Heart left ventricle (tissue), 16 donors: ENCODE measurements around the gene MME. TPM values are rescaled to one million over a fixed set of nuclear protein-coding genes. Genes with fewer than 3 reads are reported as not detected.

Source experiments
- ATAC-seq, 4 donors: fragments of 200-7000 bp; cut with Tn5 transposase; one replicate each; pipeline ENCODE4 v1.9.1; 2020 to 2022; ENCODE audit warnings: moderate library complexity in 4 of 4, mild to moderate bottlenecking in 3 of 4, moderate number of reproducible peaks in 1 of 4
- DNase-seq, 5 donors: peaks; one replicate each; pipeline ENCODE4 v3.0.0-alpha.2; 2020
- H3K27ac ChIP-seq, 12 donors: fragments of 200-600 bp; sonication (generic) in 4 of 12; one replicate each; pipeline versions ENCODE4 v1.5.0 to v1.8.0; 2016 to 2022; ENCODE audit warnings: mild to moderate bottlenecking in 2 of 12
- H3K27me3 ChIP-seq, 9 donors: fragments of 200-600 bp; sonication (generic) in 2 of 9; one replicate each; pipeline versions ENCODE4 v1.5.1 to v1.8.0; 2016 to 2022; ENCODE audit warnings: mild to moderate bottlenecking in 3 of 9
- H3K36me3 ChIP-seq, 9 donors: fragments of 200-600 bp; sonication (generic) in 2 of 9; one replicate each; pipeline versions ENCODE4 v1.5.0 to v1.8.0; 2018 to 2022; ENCODE audit warnings: mild to moderate bottlenecking in 2 of 9
- H3K4me1 ChIP-seq, 12 donors: fragments of 200-600 bp; sonication (generic) in 4 of 12; one replicate each; pipeline versions ENCODE4 v1.5.0 to v1.8.0; 2016 to 2022; ENCODE audit warnings: mild to moderate bottlenecking in 3 of 12
- H3K4me3 ChIP-seq, 12 donors: fragments of 200-600 bp; sonication (generic) in 4 of 12; one replicate each; pipeline versions ENCODE4 v1.5.0 to v1.8.0; 2017 to 2022; ENCODE audit warnings: mild to moderate bottlenecking in 9 of 12, moderate library complexity in 4 of 12
- H3K9me3 ChIP-seq, 12 donors: fragments of 200-600 bp; sonication (generic) in 4 of 12; one replicate each; pipeline versions ENCODE4 v1.5.0 to v1.8.0; 2016 to 2022; ENCODE audit warnings: mild to moderate bottlenecking in 1 of 12
- CTCF ChIP-seq, 12 donors: fragments of 200-600 bp; sonication (generic) in 4 of 12; IDR thresholded peaks; one replicate each; pipeline versions ENCODE4 v1.5.0 to v1.8.0; 2018 to 2022; ENCODE audit warnings: antibody characterized with exemption in 12 of 12, mild to moderate bottlenecking in 5 of 12
- POLR2A ChIP-seq, 2 donors: fragments of 450-650 bp; IDR thresholded peaks; one replicate each; pipeline ENCODE4 v1.6.1; 2017; ENCODE audit warnings: antibody characterized with exemption in 2 of 2, mild to moderate bottlenecking in 2 of 2, moderate library complexity in 2 of 2
- WGBS, 4 donors: extraction: QIAGEN DNeasy Blood & Tissue Kit in 2 of 4; methylation state at CpG; one replicate each; pipeline versions ENCODE4 v1.1.5 to v1.1.7; 2013 to 2018; 5-methylcytosine and 5-hydroxymethylcytosine counted together
- intact Hi-C, 10 donors: fragments of 100-400 bp; cut with DNase I; formaldehyde crosslinking; loops; one replicate each; pipeline versions ENCODE4 v1.11.1 to v1.14.2; 2022
- polyA plus RNA-seq, 2 donors: library from polyadenylated mRNA; stranded (reverse); fragments of 200-250 nt; gene quantifications; one replicate each; pipeline ENCODE4 v1.2.3, GENCODE V29; 2013
- total RNA-seq, 9 donors: library from RNA; depleted of rRNA in 2 of 9; stranded (reverse); fragments of >200 nt in 2 of 9; fragmentation: NEBNext Ultra II Directional in 3 of 9; extraction: Animal tissue kit (Norgen Biotek cat#: 25700) in 3 of 9; gene quantifications; one replicate each; pipeline versions ENCODE4 v1.1.0 to v1.2.4, GENCODE V29; 2016 to 2023
- donor health status: ischemic (EF 13 %, LVEDD 7.1; RV severe dilation, severe dysfunction).
- donor health status: healthy with polysubstance abuse.
- donor health status: DM: no; HTN: yes; CAD: no.
- donor health status: DM: no; HTN: no; CAD: no.
- donor health status: ischemic (EF 25% LVEDD 6.9; RV normal size, moderate dysfunction).
- donor health status: ischemic (EF 25% LVEDD 5.7; RV mildly dilated, moderate dysfunction).
- donor health status: healthy.
- donor health status: DM: yes; HTN: yes; CAD: no.
- donor health status: ischemic (EF 35%, LVEDD 5.7; RV mildly dilated, moderate dysfunction).
- donor health status: nonischemic (EF 11% LVEDD 7.7; RV severe dilation, severe dysfunction).
- donor health status: DM: yes; HTN: yes; CAD: no.
- donor health status: PGD.
- donor health status: ischemic (EF 29% LVEDD 5.4; RV normal size, mild dysfunction).
- donor health status: nonischemic (EF 23%, LVEDD 6.1; RV moderate dilation, normal function).

The MME gene
- total and polyA plus RNA-seq, 11 donors, result 0.84 to 18.5 (median 5.3) TPM

- Histone ChIP-seq H3K27ac (no peak overlapping the region), H3K4me1 (peaks cover 0 to 26% (median 0%) of the 10 kb centered on the region in 12 donors), H3K4me3 (no peak overlapping the region), H3K27me3 (no peaks in the 10 kb centered on the region), H3K9me3 (peaks cover 0 to 2% (median 0%) of the 10 kb centered on the region in 12 donors), H3K36me3 (no peaks in the 10 kb centered on the region)
- 80 to 83% (median 82%) methylated on average over 4 of the region's 4 CpGs for WGBS, 4 donors
- intact Hi-C loops, result no loop called here
- TF ChIP-seq CTCF (IDR thresholded peaks at IDR 0.05) (no peak), POLR2A (IDR thresholded peaks at IDR 0.05) (no peak)
- DNase-seq (no peak), ATAC-seq (no peak)
These were observed 45.3 kb upstream of the MME start for GRCh38 chr3:155034786-155035185.

GRCh38 chr3:155035553-155035952 lies 44.6 kb upstream of the MME start:
- WGBS, 4 donors, result 47 to 62% (median 56%) methylated on average over 2 of the region's 2 CpGs
- no peaks in the 10 kb centered on the region for H3K9me3 ChIP-seq
- TF ChIP-seq CTCF (IDR thresholded peaks at IDR 0.05) (no peak), POLR2A (IDR thresholded peaks at IDR 0.05) (no peak)
- H3K4me3 ChIP-seq, result no peak overlapping the region
- H3K27me3 ChIP-seq, result no peaks in the 10 kb centered on the region
- no peak for ATAC-seq
- intact Hi-C loops, result no loop called here
- DNase-seq, result no peak
- no peaks in the 10 kb centered on the region for H3K36me3 ChIP-seq
- no peak overlapping the region for H3K27ac ChIP-seq
- peaks cover 0 to 24% (median 0%) of the 10 kb centered on the region in 12 donors for H3K4me1 ChIP-seq

DNA sequence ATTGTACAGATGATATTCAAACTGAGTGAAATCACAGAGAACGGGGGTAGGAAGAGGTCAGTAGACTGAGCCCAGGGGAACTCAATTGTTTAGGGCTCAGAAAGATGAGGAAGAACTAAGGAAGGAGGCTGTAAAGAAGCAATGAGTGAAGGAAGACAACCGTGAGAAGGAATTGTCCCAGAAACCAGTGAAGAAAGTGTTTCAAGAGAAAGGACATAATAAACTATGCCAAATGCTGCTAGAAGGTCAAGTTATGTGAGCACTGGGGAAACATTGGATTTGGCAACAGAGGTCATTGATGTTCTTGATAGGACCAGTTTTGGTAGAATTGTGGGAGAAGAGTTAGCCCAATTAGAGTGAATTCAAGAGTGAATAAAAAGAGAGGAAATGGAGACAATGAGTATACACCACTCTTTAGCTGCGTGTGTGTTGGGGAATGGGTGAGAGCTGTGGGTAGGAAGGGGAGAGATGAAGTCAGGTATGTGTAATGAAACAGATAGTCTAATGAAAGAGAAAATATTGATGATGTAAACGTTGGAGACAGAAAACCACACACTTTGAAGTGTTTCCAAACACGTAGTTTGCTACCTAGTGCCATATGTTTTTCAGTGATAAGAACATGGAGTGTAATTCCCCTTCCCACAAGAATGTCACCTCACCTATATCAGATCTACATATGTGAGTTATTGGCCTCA lies 42.5 kb upstream of the MME start:
- Histone ChIP-seq H3K27ac (no peak overlapping the region), H3K9me3 (no peaks in the 10 kb centered on the region), H3K27me3 (no peaks in the 10 kb centered on the region), H3K4me1 (peaks cover 0 to 9% (median 0%) of the 10 kb centered on the region in 12 donors), H3K36me3 (no peaks in the 10 kb centered on the region), H3K4me3 (no peak overlapping the region)
- 71 to 79% (median 77%) methylated on average over 5 of the region's 5 CpGs for WGBS, 4 donors
- no peak for DNase-seq
- no peak for ATAC-seq
- no peak for TF ChIP-seq CTCF (IDR thresholded peaks at IDR 0.05)
- TF ChIP-seq POLR2A (IDR thresholded peaks at IDR 0.05), result no peak
- intact Hi-C loops, result no loop called here

- H3K4me1 ChIP-seq, result peaks cover 0 to 4% (median 0%) of the 10 kb centered on the region in 12 donors
- intact Hi-C loops, result no loop called here
These were observed 41.9 kb upstream of the MME start for GRCh38 chr3:155038203-155038554.

More at GRCh38 chr3:155038203-155038554, 41.9 kb upstream of the MME start:
- no peaks in the 10 kb centered on the region for H3K27me3 ChIP-seq
- TF ChIP-seq POLR2A (IDR thresholded peaks at IDR 0.05), result no peak
- TF ChIP-seq CTCF (IDR thresholded peaks at IDR 0.05), result no peak
- H3K27ac ChIP-seq, result no peak overlapping the region
- H3K4me3 ChIP-seq, result no peak overlapping the region
- ATAC-seq (no peak), DNase-seq (no peak)
- H3K9me3 ChIP-seq, result no peaks in the 10 kb centered on the region
- WGBS, 4 donors, result 80 to 90% (median 85%) methylated on average over 2 of the region's 2 CpGs
- H3K36me3 ChIP-seq, result no peaks in the 10 kb centered on the region
